IMR-90 (cell line): ENCODE results near the gene NSA2. TPM values are rescaled to one million over a fixed set of nuclear protein-coding genes. Genes with fewer than 3 reads are reported as not detected.
"Not testable (repeated sequence)": the region's sequence is repeated elsewhere in the genome, so short reads cannot be mapped to it uniquely, and the experiment has no call there.

ENCODE experiments used
- ATAC-seq: fragments of 200-7000 bp; cut with Tn5 transposase; 2 replicates; pipeline ENCODE4 v1.9.1; 2020; ENCODE audit warnings: low read depth, mild to moderate bottlenecking, moderate library complexity
- BruUV-seq: library from RNA; stranded (reverse); fragments of 400-500 nt; replicated peaks from 2 replicates; lab custom pipeline; 2021; lab: Mats Ljungman, UMichigan
- CTCF ChIA-PET: fragments of 300-600 bp; formaldehyde crosslinking; extraction: SDS; loops from one replicate; lab custom pipeline; 2021; ENCODE audit warnings: antibody characterized with exemption; lab: Yijun Ruan, JAX
- POLR2A ChIA-PET: fragments of 300-600 bp; sonication (Branson Sonifier 250); formaldehyde crosslinking; loops from one replicate; lab custom pipeline; 2022; ENCODE audit warnings: antibody characterized with exemption; ENCODE audit not compliant: unreplicated experiment; lab: Charles Lee
- DNase-seq: peaks from one replicate; pipeline ENCODE4 v3.0.0; 2013
- H2AFZ ChIP-seq: replicated peaks from 2 replicates; pipeline ENCODE3; 2013; ENCODE audit warnings: low read length, mild to moderate bottlenecking; ENCODE audit not compliant: poor library complexity
- H2AK5ac ChIP-seq: 2 replicates; pipeline ENCODE4 v1.6.1; 2013; ENCODE audit warnings: low read depth, low read length, inconsistent platforms
- H2AK9ac ChIP-seq: replicated peaks from 2 replicates; pipeline ENCODE3; 2013; ENCODE audit warnings: mild to moderate bottlenecking, low read depth, low read length, moderate library complexity; ENCODE audit not compliant: poor library complexity
- H2BK120ac ChIP-seq: 2 replicates; pipeline ENCODE4 v1.6.1; 2013; ENCODE audit warnings: low read depth, low read length, inconsistent platforms
- H2BK15ac ChIP-seq: 3 replicates; pipeline ENCODE4 v1.6.1; 2013; ENCODE audit warnings: low read depth, low read length, inconsistent platforms
- H2BK20ac ChIP-seq: 2 replicates; pipeline ENCODE4 v1.6.1; 2013; ENCODE audit warnings: low read depth, mild to moderate bottlenecking, inconsistent platforms, low read length, moderate library complexity
- H2BK5ac ChIP-seq: 2 replicates; pipeline ENCODE4 v1.6.1; 2013; ENCODE audit warnings: mild to moderate bottlenecking, low read depth, low read length, inconsistent platforms; ENCODE audit not compliant: poor library complexity, severe bottlenecking
- H3K14ac ChIP-seq: replicated peaks from 2 replicates; pipeline ENCODE4 v1.6.1; 2013; ENCODE audit warnings: low read depth, low read length, inconsistent platforms
- H3K18ac ChIP-seq: 2 replicates; pipeline ENCODE4 v1.6.1; 2013; ENCODE audit warnings: low read depth, low read length, control low read depth
- H3K23ac ChIP-seq: 2 replicates; pipeline ENCODE4 v1.6.1; 2013; ENCODE audit warnings: low read depth, low read length, inconsistent platforms
- H3K27ac ChIP-seq: 2 replicates; pipeline ENCODE4 v1.5.1; 2013; ENCODE audit warnings: mild to moderate bottlenecking, control low read depth, low read length; ENCODE audit not compliant: insufficient read depth
- H3K27me3 ChIP-seq: 2 replicates; pipeline ENCODE4 v1.6.1; 2013; ENCODE audit warnings: low read length; ENCODE audit not compliant: control insufficient read depth, insufficient read depth
- H3K36me3 ChIP-seq: 2 replicates; pipeline ENCODE4 v1.6.1; 2013; ENCODE audit warnings: low read length, mixed read lengths; ENCODE audit not compliant: control insufficient read depth, insufficient read depth
- H3K4ac ChIP-seq: 2 replicates; pipeline ENCODE4 v1.6.1; 2013; ENCODE audit warnings: low read depth, low read length, inconsistent platforms
- H3K4me1 ChIP-seq: 2 replicates; pipeline ENCODE4 v1.6.1; 2013; ENCODE audit warnings: low read length, mixed read lengths; ENCODE audit not compliant: control insufficient read depth, insufficient read depth
- H3K4me2 ChIP-seq: 2 replicates; pipeline ENCODE4 v1.6.1; 2013; ENCODE audit warnings: low read depth, mild to moderate bottlenecking, control low read depth, low read length, moderate library complexity
- H3K4me3 ChIP-seq: 2 replicates; pipeline ENCODE4 v1.5.1; 2013; ENCODE audit warnings: low read depth, mild to moderate bottlenecking, control low read depth, low read length, moderate library complexity; ENCODE audit not compliant: insufficient read depth
- H3K56ac ChIP-seq: 2 replicates; pipeline ENCODE4 v1.6.1; 2013; ENCODE audit warnings: low read length, inconsistent platforms; ENCODE audit not compliant: insufficient read depth; ENCODE audit errors: extremely low read depth
- H3K79me1 ChIP-seq, 2 experiments: 2 replicates each; pipeline ENCODE4 v1.6.1; 2013; ENCODE audit warnings: low read length in 2 of 2, inconsistent platforms in 1 of 2, low read depth in 1 of 2
- H3K9ac ChIP-seq: 2 replicates; pipeline ENCODE4 v1.6.1; 2013; ENCODE audit warnings: low read depth, low read length, control low read depth
- H3K9me1 ChIP-seq: 2 replicates; pipeline ENCODE4 v1.6.1; 2013; ENCODE audit warnings: low read length, inconsistent platforms; ENCODE audit not compliant: insufficient read depth
- H3K9me3 ChIP-seq: 2 replicates; pipeline ENCODE4 v1.6.1; 2013; ENCODE audit warnings: low read length; ENCODE audit not compliant: control insufficient read depth, insufficient read depth
- H4K20me1 ChIP-seq: 2 replicates; pipeline ENCODE4 v1.6.1; 2013; ENCODE audit warnings: low read length, inconsistent platforms; ENCODE audit not compliant: insufficient read depth
- H4K5ac ChIP-seq: 2 replicates; pipeline ENCODE4 v1.6.1; 2013; ENCODE audit warnings: mild to moderate bottlenecking, low read depth, low read length, control low read depth
- H4K8ac ChIP-seq, 2 experiments: 2 replicates each; pipeline ENCODE4 v1.6.1; 2013; ENCODE audit warnings: low read depth in 2 of 2, low read length in 2 of 2, control low read depth in 1 of 2, inconsistent platforms in 1 of 2
- H4K91ac ChIP-seq: 2 replicates; pipeline ENCODE4 v1.6.1; 2013; ENCODE audit warnings: low read depth, low read length, inconsistent platforms; ENCODE audit not compliant: insufficient read depth
- BHLHE40 ChIP-seq: fragments of 150-350 bp; IDR thresholded peaks from 2 replicates; pipeline ENCODE4 v1.6.1; 2016; ENCODE audit warnings: mild to moderate bottlenecking, low read depth, low read length
- CEBPB ChIP-seq: IDR thresholded peaks from 2 replicates; pipeline ENCODE4 v1.6.1; 2012; ENCODE audit warnings: low read depth, low read length, improper control_type of control experiment
- RFX5 ChIP-seq: IDR thresholded peaks from 2 replicates; pipeline ENCODE4 v1.8.0; 2012; ENCODE audit warnings: low read depth, mild to moderate bottlenecking, low read length, moderate library complexity
- WGBS, 2 experiments: methylation state at CpG; one replicate each; pipeline versions ENCODE4 v1.1.5 to v1.1.7; 2013; ENCODE audit warnings: missing lambda C conversion rate in 2 of 2; ENCODE audit not compliant: insufficient read length in 1 of 2; ENCODE audit errors: extremely low coverage in 2 of 2; 5-methylcytosine and 5-hydroxymethylcytosine counted together
- dilution Hi-C: fragments of 300-500 bp; cut with HindIII; formaldehyde crosslinking; loops from one replicate; pipeline ENCODE4 v1.14.3; 2018; ENCODE audit warnings: low sequenced_read_pairs; ENCODE audit not compliant: unreplicated experiment
- in situ Hi-C: fragments of 300-500 bp; cut with MboI; formaldehyde crosslinking; loops from 3 replicates; pipeline ENCODE4 v1.14.3; 2019; ENCODE audit warnings: low sequenced_read_pairs, inconsistent platforms, mixed read lengths
- intact Hi-C: fragments of 100-400 bp; cut with micrococcal nuclease; formaldehyde crosslinking; loops from 2 replicates; pipeline ENCODE4 v1.10.0; 2022
- polyA plus RNA-seq, 3 experiments: library from polyadenylated mRNA; depleted of rRNA; stranded (reverse); fragments of >200 nt; gene quantifications; 2 replicates each; pipeline ENCODE4 v1.2.3, GENCODE V29; 2012; ENCODE audit warnings: low replicate concordance in 1 of 3
- total RNA-seq: library from RNA; depleted of rRNA; stranded (reverse); fragments of >200 nt; gene quantifications from 2 replicates; pipeline ENCODE4 v1.2.3, GENCODE V29; 2012

Gene NSA2
- total and polyA plus RNA-seq, 2 of the 4 experiments (the other 2 are of a cell fraction) = 5.4 to 33.9 TPM

- ATAC-seq = no peak
- Histone ChIP-seq H4K20me1 (no peaks in the 10 kb centered on the region), H3K14ac (no peak overlapping the region), H4K8ac (no peak overlapping the region), H2BK5ac (no peak overlapping the region), H3K36me3 (no peaks in the 10 kb centered on the region), H3K79me1 (no peaks in the 10 kb centered on the region), H4K91ac (no peak overlapping the region), H3K4me3 (no peak overlapping the region), H3K4me2 (no peak overlapping the region), H2BK15ac (no peak overlapping the region), H3K9me1 (no peaks in the 10 kb centered on the region), H2AK9ac (no peak overlapping the region), H3K23ac (no peak overlapping the region), H3K4ac (no peak overlapping the region), H3K27me3 (no peaks in the 10 kb centered on the region), H2AK5ac (no peak overlapping the region), H2BK20ac (no peak overlapping the region), H4K5ac (no peak overlapping the region), H3K18ac (no peak overlapping the region), H2AFZ (no peak overlapping the region), H3K9me3 (no peaks in the 10 kb centered on the region), H2BK120ac (no peak overlapping the region), H3K9ac (no peak overlapping the region), H3K27ac (no peak overlapping the region), H3K4me1 (no peaks in the 10 kb centered on the region), H3K56ac (no peak overlapping the region)
- in situ Hi-C loops = no loop called here
- BruUV-seq = no TSS peak
- dilution Hi-C loops = no loop called here
- TF ChIP-seq CEBPB (no peak), BHLHE40 (no peak), RFX5 (no peak)
- ChIA-PET CTCF (no interaction called here), POLR2A (no interaction called here)
- WGBS, 2 experiments = no CpG with 5 or more reads among the region's 6 CpGs
- intact Hi-C loops = no loop called here
- no peak for DNase-seq
Measured at GRCh38 chr5:74787424-74787823, 20.4 kb downstream of the NSA2 start.

GRCh38 chr5:74791669-74792068 is 24.6 kb downstream of the NSA2 start:
- H3K4me3 ChIP-seq, dilution Hi-C loops, H3K27ac ChIP-seq, H3K56ac ChIP-seq, H4K91ac ChIP-seq, H2BK5ac ChIP-seq, H3K4ac ChIP-seq, DNase-seq, H3K23ac ChIP-seq, H2AK5ac ChIP-seq, H2BK15ac ChIP-seq, H3K9me1 ChIP-seq, H2BK120ac ChIP-seq, H3K9ac ChIP-seq, H3K14ac ChIP-seq, H3K79me1 ChIP-seq, ATAC-seq, H3K9me3 ChIP-seq, H2BK20ac ChIP-seq, CTCF ChIA-PET, H4K8ac ChIP-seq, H4K5ac ChIP-seq, H3K4me2 ChIP-seq, H3K4me1 ChIP-seq, BruUV-seq, H3K36me3 ChIP-seq, in situ Hi-C loops, intact Hi-C loops, H3K27me3 ChIP-seq, H3K18ac ChIP-seq, H2AK9ac ChIP-seq, H4K20me1 ChIP-seq, H2AFZ ChIP-seq, POLR2A ChIA-PET: not testable (repeated sequence)
- no CpG with 5 or more reads among the region's 3 CpGs for WGBS, 2 experiments
